ENCODE data around the gene CAMSAP1. TPM values are rescaled to one million over a fixed set of nuclear protein-coding genes. Genes with fewer than 3 reads are reported as not detected.

The CAMSAP1 gene
- total and polyA plus RNA-seq, 10 of the 15 experiments (the other 5 are each of a cell fraction or from before 2014, with no cell fraction given): 1.4 to 24.7 (median 8.0) TPM

- TF ChIP-seq ZZZ3 (IDR thresholded peaks at IDR 0.05; ENCODE audit: control insufficient read depth, insufficient read length, low read depth) (no peak), EP300 (IDR thresholded peaks at IDR 0.05; ENCODE audit: borderline replicate concordance in 1 of 2, control insufficient read depth in 1 of 2, low read depth in 2 of 2, low read length in 2 of 2) (no peak), EGR1 (IDR thresholded peaks at IDR 0.05; ENCODE audit: borderline replicate concordance in 1 of 2, low read depth in 2 of 2, low read length in 2 of 2) (no peak), GATAD2B (conservative IDR thresholded peaks at IDR 0.05; ENCODE audit: low read depth) (no peak; the same call in none of the 2 replicates), DPF2 (IDR thresholded peaks at IDR 0.05) (peak; percentile 13; the same call in 1 of the 2 replicates), HCFC1 (IDR thresholded peaks at IDR 0.05; ENCODE audit: low read length) (no peak)
These were observed 877 bp upstream of the CAMSAP1 start (continued) for GRCh38 chr9:135908093-135908753.

GRCh38 chr9:135907006-135907430, 328 bp downstream of the CAMSAP1 start:
- Histone ChIP-seq H2AFZ (ENCODE audit: control insufficient read depth, low read depth, low read length) (no peak overlapping the region), H3K36me3 (ENCODE audit: control insufficient read depth in 2 of 2, insufficient read depth in 2 of 2, low read length in 1 of 2) (no peaks in the 10 kb centered on the region; a peak in 1 of 4 replicates), H3K9me3 (replicated peaks; ENCODE audit: control insufficient read depth, insufficient read depth, low read length) (no peaks in the 10 kb centered on the region; the same call in 2 of the 3 replicates), H3K4me3 (peak overlapping the region; percentile 43; the same call in 1 of the 2 replicates), H3K27ac (ENCODE audit: control insufficient read depth, insufficient read depth) (no peak overlapping the region), H3K4me2 (ENCODE audit: control insufficient read depth, insufficient read depth) (no peak overlapping the region; the same call in 1 of the 2 replicates), H3K9ac (ENCODE audit: control insufficient read depth, insufficient read depth, low read length) (no peak overlapping the region), H3K4me1 (ENCODE audit: control insufficient read depth, insufficient read depth, low read length) (peaks cover 27% of the 10 kb centered on the region), H4K20me1 (ENCODE audit: control insufficient read depth, insufficient read depth) (no peaks in the 10 kb centered on the region), H3K27me3 (replicated peaks in 1 of 2; ENCODE audit: control insufficient read depth in 2 of 2, insufficient read depth in 2 of 2, low read length in 1 of 2) (no peaks in the 10 kb centered on the region), H3K79me2 (ENCODE audit: control insufficient read depth, insufficient read depth, low read length) (peaks cover 56% of the 10 kb centered on the region)
- DNase-seq (ENCODE audit: low read depth, low spot score) (no peak), ATAC-seq (no peak), FAIRE-seq (no peak)
- BruUV-seq (replicated peaks): no TSS peak
- 3% methylated on average over 24 of the region's 69 CpGs for WGBS (ENCODE audit: insufficient coverage, insufficient replicate concordance, low lambda C conversion rate, missing lambda C conversion rate)
- ChIA-PET RAD21 (ENCODE audit: unreplicated experiment) (no interaction called here), POLR2A (interaction anchor here (1.0 kb wide), 1 partner anchor 10 kb away, joined by 6 read pairs; no protein-coding TSS in a partner anchor), CTCF (interaction anchor here (1.0 kb wide), 1 partner anchor 8 kb away, joined by 3 read pairs; no protein-coding TSS in a partner anchor), SMC1A (ENCODE audit: uncharacterized antibody, unreplicated experiment) (no interaction called here)
- intact Hi-C loops (cut with micrococcal nuclease; ENCODE audit: unreplicated experiment) (loop anchor here (5.0 kb wide), 2 partner anchors 45 to 55 kb away; partner anchors contain the start of gene UBAC1), in situ Hi-C loops (cut with MboI) (no loop called here)
- peak; percentile 50; the same call in 1 of the 2 replicates for TF ChIP-seq YY1 (IDR thresholded peaks at IDR 0.05; ENCODE audit: low read depth, low read length)
- peak; percentile 52; the same call in 1 of the 2 replicates for TF ChIP-seq SMARCA5 (IDR thresholded peaks at IDR 0.05)
- TF ChIP-seq GATAD2B (conservative IDR thresholded peaks at IDR 0.05; ENCODE audit: low read depth): peak; percentile 21; the same call in 1 of the 2 replicates
- TF ChIP-seq IKZF2 (IDR thresholded peaks at IDR 0.05): no peak
- peak in 1 of 2 experiments; percentile 94; a peak in 2 of 3 replicates for TF ChIP-seq EGR1 (IDR thresholded peaks at IDR 0.05; ENCODE audit: borderline replicate concordance in 1 of 2, low read depth in 2 of 2, low read length in 2 of 2)
- no peak for TF ChIP-seq ATF7 (IDR thresholded peaks at IDR 0.05; ENCODE audit: low read depth)
- TF ChIP-seq MAX (IDR thresholded peaks at IDR 0.05; ENCODE audit: low read depth, low read length): 0 out of 2 replicates have a peak, but pooled peaks have one; percentile 9
- peak; percentile 20; the same call in 1 of the 2 replicates for TF ChIP-seq LARP7 (IDR thresholded peaks at IDR 0.05)
- TF ChIP-seq ZNF24 (IDR thresholded peaks at IDR 0.05): no peak
- TF ChIP-seq ZNF207 (IDR thresholded peaks at IDR 0.05; ENCODE audit: borderline replicate concordance): no peak
- no peak for TF ChIP-seq FOXK2 (IDR thresholded peaks at IDR 0.05)
- TF ChIP-seq HDAC2 (IDR thresholded peaks at IDR 0.05): no peak
